HEK293 (cell line): ENCODE measurements around the gene HASPIN.

Source experiments
- BCL11A ChIP-seq: fragments of 450-650 bp; formaldehyde crosslinking; IDR thresholded peaks from 2 replicates; pipeline ENCODE4 v1.5.1; 2016; ENCODE audit warnings: low read depth, missing biosample characterization, missing genetic modification characterization
- BCL11B ChIP-seq: fragments of 450-650 bp; formaldehyde crosslinking; IDR thresholded peaks from 2 replicates; pipeline ENCODE4 v1.5.1; 2016; ENCODE audit warnings: low read depth, missing biosample characterization, missing genetic modification characterization
- MYNN ChIP-seq: fragments of 450-650 bp; formaldehyde crosslinking; IDR thresholded peaks from 2 replicates; pipeline ENCODE4 v1.5.1; 2016; ENCODE audit warnings: missing biosample characterization, missing genetic modification characterization, borderline replicate concordance
- TSHZ1 ChIP-seq: fragments of 450-650 bp; formaldehyde crosslinking; IDR thresholded peaks from 2 replicates; pipeline ENCODE4 v1.5.1; 2016; ENCODE audit warnings: missing biosample characterization, missing genetic modification characterization, borderline replicate concordance
- ZBTB26 ChIP-seq: fragments of 450-650 bp; formaldehyde crosslinking; optimal IDR thresholded peaks from 2 replicates; pipeline ENCODE3; 2016; ENCODE audit warnings: missing biosample characterization, mild to moderate bottlenecking, missing genetic modification characterization
- ZFP37 ChIP-seq: fragments of 450-650 bp; formaldehyde crosslinking; IDR thresholded peaks from 2 replicates; pipeline ENCODE4 v1.5.1; 2016; ENCODE audit warnings: missing biosample characterization, missing genetic modification characterization
- ZNF114 ChIP-seq: fragments of 450-650 bp; formaldehyde crosslinking; IDR thresholded peaks from 2 replicates; pipeline ENCODE4 v1.5.0; 2017; ENCODE audit warnings: missing biosample characterization, missing genetic modification characterization
- ZNF175 ChIP-seq: fragments of 450-650 bp; formaldehyde crosslinking; IDR thresholded peaks from 2 replicates; pipeline ENCODE4 v1.5.1; 2016; ENCODE audit warnings: missing biosample characterization, missing genetic modification characterization
- ZNF416 ChIP-seq: fragments of 450-650 bp; formaldehyde crosslinking; IDR thresholded peaks from 2 replicates; pipeline ENCODE4 v1.5.1; 2016; ENCODE audit warnings: missing biosample characterization, missing genetic modification characterization
- ZNF777 ChIP-seq: fragments of 450-650 bp; formaldehyde crosslinking; IDR thresholded peaks from 2 replicates; pipeline ENCODE4 v1.5.1; 2017; ENCODE audit warnings: missing biosample characterization, missing genetic modification characterization, borderline replicate concordance
- ZSCAN5A ChIP-seq: fragments of 450-650 bp; formaldehyde crosslinking; IDR thresholded peaks from 2 replicates; pipeline ENCODE4 v1.5.1; 2016; ENCODE audit warnings: missing biosample characterization, missing genetic modification characterization

GRCh38 chr17:3773511-3773910, 49.8 kb downstream of the HASPIN start:
- no peak for TF ChIP-seq BCL11A (tag by site-specific recombination)
- no peak for TF ChIP-seq ZNF777 (tag by site-specific recombination)
- TF ChIP-seq ZNF416: no peak
- no peak for TF ChIP-seq BCL11B (tag by site-specific recombination)
- TF ChIP-seq ZBTB26 (tag by site-specific recombination): no peak
- TF ChIP-seq ZFP37 (tag by site-specific recombination): no peak
- no peak for TF ChIP-seq ZNF114 (tag by site-specific recombination)
- no peak for TF ChIP-seq TSHZ1 (tag by site-specific recombination)
- no peak for TF ChIP-seq MYNN (tag by site-specific recombination)
- no peak for TF ChIP-seq ZSCAN5A (tag by site-specific recombination)
- no peak for TF ChIP-seq ZNF175 (tag by site-specific recombination)
